ENCODE measurements around the gene TNFSF4. TPM values are rescaled to one million over a fixed set of nuclear protein-coding genes. Genes with fewer than 3 reads are reported as not detected.

The TNFSF4 gene
- total and polyA plus RNA-seq, 2 donors from 2014 or later: 0.58 to 1.3 TPM

GRCh38 chr1:173224280-173224892 is 17.3 kb upstream of the TNFSF4 start:
- Histone ChIP-seq H3K27ac (ENCODE audit: low read depth in 2 of 2, low read length in 2 of 2) (no peak overlapping the region), H3K36me3 (ENCODE audit: control insufficient read depth in 2 of 3, insufficient read depth in 3 of 3, low read length in 3 of 3) (no peaks in the 10 kb centered on the region), H3K9me3 (ENCODE audit: control insufficient read depth in 2 of 3, insufficient read depth in 1 of 3, low read length in 3 of 3) (no peaks in the 10 kb centered on the region), H3K9ac (ENCODE audit: low read length in 3 of 3) (no peak overlapping the region), H3K4me3 (ENCODE audit: low read length in 3 of 3) (no peak overlapping the region), H3K27me3 (ENCODE audit: control insufficient read depth, insufficient read depth, low read length) (no peaks in the 10 kb centered on the region), H3K4me1 (ENCODE audit: control insufficient read depth in 2 of 3, insufficient read depth in 2 of 3, low read depth in 1 of 3, low read length in 3 of 3) (no peaks in the 10 kb centered on the region)
- intact Hi-C loops (cut with DNase I): no loop called here
- FAIRE-seq (no peak), DNase-seq (no peak)
- TF ChIP-seq CTCF (IDR thresholded peaks at IDR 0.05; ENCODE audit: borderline replicate concordance, extremely low read depth, insufficient read depth): no peak

GRCh38 chr1:173223031-173223380 is 15.9 kb upstream of the TNFSF4 start:
- TF ChIP-seq CTCF (IDR thresholded peaks at IDR 0.05; ENCODE audit: borderline replicate concordance, extremely low read depth, insufficient read depth): no peak
- Histone ChIP-seq H3K9me3 (ENCODE audit: control insufficient read depth in 2 of 3, insufficient read depth in 1 of 3, low read length in 3 of 3) (no peaks in the 10 kb centered on the region), H3K27me3 (ENCODE audit: control insufficient read depth, insufficient read depth, low read length) (no peaks in the 10 kb centered on the region), H3K36me3 (ENCODE audit: control insufficient read depth in 2 of 3, insufficient read depth in 3 of 3, low read length in 3 of 3) (no peaks in the 10 kb centered on the region), H3K4me1 (ENCODE audit: control insufficient read depth in 2 of 3, insufficient read depth in 2 of 3, low read depth in 1 of 3, low read length in 3 of 3) (no peaks in the 10 kb centered on the region), H3K4me3 (ENCODE audit: low read length in 3 of 3) (no peak overlapping the region), H3K27ac (ENCODE audit: low read depth in 2 of 2, low read length in 2 of 2) (no peak overlapping the region), H3K9ac (ENCODE audit: low read length in 3 of 3) (no peak overlapping the region)
- intact Hi-C loops (cut with DNase I): no loop called here
- no peak for DNase-seq
- FAIRE-seq: no peak

GRCh38 chr1:173222149-173223030 is 15.3 kb upstream of the TNFSF4 start:
- no peaks in the 10 kb centered on the region for H3K9me3 ChIP-seq (ENCODE audit: control insufficient read depth in 2 of 3, insufficient read depth in 1 of 3, low read length in 3 of 3)
- H3K4me1 ChIP-seq (ENCODE audit: control insufficient read depth in 2 of 3, insufficient read depth in 2 of 3, low read depth in 1 of 3, low read length in 3 of 3): no peaks in the 10 kb centered on the region
- DNase-seq: no peak
- no peak overlapping the region for H3K27ac ChIP-seq (ENCODE audit: low read depth in 2 of 2, low read length in 2 of 2)
- intact Hi-C loops (cut with DNase I): no loop called here
- no peak overlapping the region for H3K9ac ChIP-seq (ENCODE audit: low read length in 3 of 3)
- no peaks in the 10 kb centered on the region for H3K36me3 ChIP-seq (ENCODE audit: control insufficient read depth in 2 of 3, insufficient read depth in 3 of 3, low read length in 3 of 3)
- no peaks in the 10 kb centered on the region for H3K27me3 ChIP-seq (ENCODE audit: control insufficient read depth, insufficient read depth, low read length)
- no peak for FAIRE-seq
- H3K4me3 ChIP-seq (ENCODE audit: low read length in 3 of 3): no peak overlapping the region
- TF ChIP-seq CTCF (IDR thresholded peaks at IDR 0.05; ENCODE audit: borderline replicate concordance, extremely low read depth, insufficient read depth): no peak

All from kidney (tissue), 14 donors.